Activated CD4-positive, CD25-positive, alpha-beta regulatory T cell treated with anti-CD3 and anti-CD28 coated beads, Interleukin-2, amount 50 U/mL, for 16 hours (primary cell): ENCODE data around the gene PNPO.

Experiments used
- DNase-seq: peaks from one replicate; pipeline ENCODE4 v3.0.0-alpha.2; 2020; ENCODE audit warnings: low read depth, low spot score

Gene PNPO

DNA sequence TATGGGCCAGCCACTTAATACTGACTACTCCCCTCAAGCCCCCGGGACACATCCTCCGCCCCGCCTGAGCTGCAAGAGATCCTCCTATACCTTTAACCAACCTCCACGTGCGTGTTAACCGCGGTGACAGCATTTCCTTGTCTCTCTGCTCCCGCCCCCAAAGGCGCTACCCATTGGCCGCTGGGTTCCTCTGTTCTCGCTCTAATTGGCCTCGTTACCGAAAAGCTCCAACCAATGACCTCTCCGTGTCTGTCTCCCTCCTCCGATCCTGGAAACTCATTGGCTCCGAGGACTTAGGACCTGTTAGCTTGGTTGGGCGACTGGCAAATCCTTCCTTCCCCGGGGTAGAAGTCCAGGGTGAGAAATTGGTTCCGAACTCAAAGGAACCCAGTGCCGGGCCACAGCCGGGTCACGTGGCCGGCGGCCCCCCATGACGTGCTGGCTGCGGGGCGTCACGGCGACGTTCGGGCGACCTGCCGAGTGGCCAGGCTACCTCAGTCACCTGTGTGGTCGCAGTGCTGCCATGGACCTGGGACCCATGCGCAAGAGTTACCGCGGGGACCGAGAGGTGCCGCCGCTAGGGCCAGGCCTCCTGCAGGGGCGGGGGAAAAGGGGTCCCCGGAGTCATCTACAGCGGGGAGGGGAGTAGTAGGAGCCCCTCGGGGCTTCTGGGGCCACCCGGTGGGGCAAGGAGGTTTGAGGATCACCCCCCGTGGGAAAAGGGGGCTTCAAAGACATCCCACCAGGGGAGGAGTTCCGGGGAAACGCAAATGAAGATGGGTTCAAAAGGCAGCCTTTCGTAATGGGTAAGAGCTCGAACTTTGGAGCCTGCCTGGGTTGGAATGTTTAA, at the start of gene PNPO:
PNPO (plus strand) TSS at position 326 of the 850 bp plus-strand sequence; CDS start at position 431, 105 bp downstream.
- peak; percentile 91 for DNase-seq

DNA sequence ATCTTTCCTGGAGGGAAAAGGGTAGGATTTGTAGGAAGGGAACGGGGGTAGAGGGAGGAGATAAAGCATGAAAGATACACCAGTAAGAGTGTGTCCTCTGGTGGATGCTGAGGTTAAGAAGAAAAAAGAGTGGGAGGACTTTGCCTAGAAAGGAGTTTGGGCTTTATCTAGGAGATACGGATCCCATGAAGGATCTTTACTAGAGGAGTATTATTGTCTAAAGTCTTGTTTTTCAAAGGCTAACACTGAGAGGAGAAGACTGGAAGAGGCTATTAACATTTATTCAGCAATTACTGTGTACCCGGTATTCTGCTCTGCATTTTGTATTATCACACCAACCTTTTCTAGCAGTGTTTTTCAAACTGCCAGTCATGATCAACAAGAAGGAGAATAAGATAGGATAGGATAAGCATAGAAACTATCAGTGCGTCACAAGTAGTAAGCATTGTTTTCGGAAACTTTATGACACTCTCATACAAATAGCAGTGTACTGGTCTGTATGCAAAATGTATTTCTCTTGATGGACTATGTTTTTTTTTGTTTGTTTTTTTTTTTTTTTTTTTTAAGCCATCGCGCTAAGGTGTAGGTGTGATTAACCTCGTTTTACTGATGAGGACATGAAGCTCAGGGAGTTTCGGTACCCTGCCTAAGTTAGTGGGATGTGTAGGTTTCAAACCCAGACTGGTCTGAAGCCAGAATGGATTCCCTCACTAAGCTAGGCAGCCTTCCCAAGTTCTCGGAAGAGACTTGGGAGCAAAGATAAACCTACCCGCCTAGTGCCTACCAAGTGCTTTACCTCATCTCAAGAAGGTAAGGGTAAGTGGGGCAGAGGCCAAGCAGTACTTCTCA, 46.6 kb upstream of the PNPO start:
- DNase-seq = no peak

DNA sequence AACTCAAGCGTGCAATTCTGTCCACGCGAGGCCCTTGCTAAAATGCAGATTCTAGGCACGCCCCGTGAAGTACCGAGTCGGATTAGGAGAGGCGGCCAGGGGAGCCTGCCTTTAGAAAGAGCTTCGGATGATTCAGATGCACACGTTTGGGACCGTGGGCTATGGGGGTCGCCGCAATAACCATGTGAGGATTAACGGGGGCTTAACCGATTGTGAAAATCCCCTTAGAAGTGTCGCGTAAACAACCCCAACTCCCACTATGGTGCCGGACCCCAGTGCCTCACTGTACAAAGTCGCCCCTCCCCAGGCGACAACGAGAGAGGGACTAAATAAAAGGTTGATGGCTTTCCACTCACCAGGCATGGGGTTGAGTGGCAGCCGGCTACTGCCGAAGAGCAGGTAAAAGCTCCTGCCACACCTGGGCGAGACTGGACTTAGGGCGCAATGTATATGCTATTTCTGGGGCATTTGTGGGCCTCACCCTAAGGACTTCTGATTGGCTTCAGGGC, 46.0 kb upstream of the PNPO start:
- no peak for DNase-seq

DNA sequence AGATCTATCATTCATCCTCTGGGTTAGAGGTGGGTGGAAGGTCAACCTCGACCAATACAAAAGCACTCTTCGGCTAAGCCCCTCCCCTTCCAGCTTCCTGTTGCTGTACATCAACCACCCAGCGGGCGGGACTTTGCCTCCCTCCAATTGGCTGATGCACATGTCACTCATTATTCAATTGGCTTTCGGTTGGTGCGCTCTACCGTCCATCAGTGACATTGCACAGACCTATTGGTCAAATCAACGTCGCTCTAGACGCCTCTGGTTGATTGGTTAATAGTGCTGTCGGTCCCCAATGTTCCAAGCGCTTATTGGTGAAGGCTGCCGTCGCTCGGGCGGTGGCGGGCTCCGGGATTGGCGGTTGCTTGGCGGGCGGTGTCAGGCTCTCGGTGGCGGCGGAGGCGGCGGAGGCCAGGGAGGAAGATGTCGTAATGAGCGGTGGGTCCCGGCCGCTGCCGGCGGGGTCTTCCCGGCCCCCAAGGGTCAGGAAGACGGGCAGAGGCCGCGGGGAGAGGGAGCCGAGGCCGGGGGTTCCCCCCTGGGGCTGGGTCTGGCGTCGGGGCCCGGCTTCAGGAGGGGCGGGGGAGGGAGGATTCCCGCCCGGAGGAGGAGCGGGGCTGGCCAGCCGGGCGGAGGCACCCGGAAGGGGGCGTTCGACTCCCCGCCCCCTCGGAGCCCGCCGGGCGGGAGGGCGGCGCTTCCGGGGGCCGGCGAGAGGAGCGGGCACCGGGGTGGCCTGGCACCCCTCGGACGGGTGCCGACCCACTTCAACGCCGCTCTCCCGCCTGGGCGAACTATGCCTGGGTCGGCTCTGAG, 45.3 kb upstream of the PNPO start, which contains the start of gene SP2:
SP2 (plus strand) TSS at position 381 of the 816 bp plus-strand sequence; CDS start at position 432, 51 bp downstream.
- DNase-seq = peak; percentile 95

DNA sequence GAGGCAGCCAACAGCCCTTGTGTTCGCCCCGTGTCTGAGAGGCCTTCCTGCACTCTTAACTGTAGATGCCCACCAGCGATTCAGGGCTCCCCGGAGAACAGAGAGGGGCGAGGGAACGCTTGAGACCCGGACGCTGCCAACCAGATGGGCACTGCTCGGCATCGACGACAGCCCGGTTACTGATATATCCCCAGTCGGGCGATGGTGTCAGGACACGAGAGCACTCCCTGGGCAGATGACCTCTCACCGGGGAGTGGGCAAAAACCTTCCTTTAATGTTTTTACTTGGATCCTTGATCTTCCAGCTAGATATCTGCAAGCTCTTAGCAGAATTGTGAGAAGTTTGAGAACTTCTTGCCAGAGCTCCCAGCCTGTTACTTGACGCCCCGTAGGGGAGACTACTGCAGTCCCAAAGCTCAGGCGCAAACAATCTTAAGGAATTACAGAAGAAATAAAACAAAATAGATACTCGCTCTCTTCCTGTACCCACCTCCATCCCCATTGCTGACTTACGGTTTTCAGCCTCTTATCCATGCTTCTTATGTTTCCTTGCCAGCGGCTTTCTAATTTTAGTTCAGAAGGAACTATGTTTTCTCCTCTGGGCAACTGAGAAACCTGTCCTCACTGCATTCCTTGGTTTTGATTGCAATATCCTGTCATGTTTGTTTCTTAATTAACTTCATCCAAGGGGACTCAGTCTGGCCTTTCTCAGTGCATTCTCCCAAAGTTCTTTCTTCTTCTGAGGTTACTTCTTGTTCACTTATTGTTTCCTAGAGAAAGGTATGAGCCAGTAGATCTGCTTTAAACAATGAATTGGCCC, 44.5 kb upstream of the PNPO start:
- no peak for DNase-seq

DNA sequence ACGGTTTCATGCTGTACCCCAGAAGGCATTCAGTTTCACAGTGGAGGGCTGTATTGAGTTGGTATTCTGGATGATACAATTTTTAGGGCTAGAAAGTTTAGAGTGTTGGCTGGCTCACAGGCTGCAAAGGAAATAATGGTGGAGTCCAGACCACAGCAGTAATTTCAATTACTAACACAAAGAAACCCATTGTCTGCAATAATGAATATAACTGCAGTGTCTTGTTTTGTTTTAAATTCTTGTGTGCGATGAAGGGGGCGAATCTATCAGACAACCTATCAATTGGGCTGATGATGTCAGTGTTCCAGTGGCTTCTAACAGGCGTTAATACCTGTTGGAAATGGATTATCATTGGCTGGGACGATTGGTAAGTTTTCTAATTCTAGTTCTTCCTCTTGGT, 43.8 kb upstream of the PNPO start:
- DNase-seq = no peak

DNA sequence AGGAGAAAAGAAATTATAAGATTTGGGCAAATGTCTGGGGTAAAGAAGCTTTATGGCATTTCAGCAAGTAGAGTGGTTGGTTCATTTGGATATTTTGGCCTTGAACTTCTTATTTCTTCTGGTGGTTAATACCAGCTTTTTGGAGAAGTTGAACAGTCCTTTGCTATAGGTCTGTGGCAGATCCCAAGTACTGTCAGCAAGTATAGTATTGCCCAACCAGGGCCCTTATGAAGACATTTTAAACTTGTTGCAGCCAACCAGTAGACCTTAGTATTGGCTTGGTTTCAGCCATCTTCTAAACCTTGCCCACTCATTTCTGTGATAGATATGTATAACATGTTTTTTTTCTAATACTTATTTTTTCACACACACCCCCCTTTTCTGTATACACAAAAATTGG, 43.1 kb upstream of the PNPO start:
- no peak for DNase-seq

DNA sequence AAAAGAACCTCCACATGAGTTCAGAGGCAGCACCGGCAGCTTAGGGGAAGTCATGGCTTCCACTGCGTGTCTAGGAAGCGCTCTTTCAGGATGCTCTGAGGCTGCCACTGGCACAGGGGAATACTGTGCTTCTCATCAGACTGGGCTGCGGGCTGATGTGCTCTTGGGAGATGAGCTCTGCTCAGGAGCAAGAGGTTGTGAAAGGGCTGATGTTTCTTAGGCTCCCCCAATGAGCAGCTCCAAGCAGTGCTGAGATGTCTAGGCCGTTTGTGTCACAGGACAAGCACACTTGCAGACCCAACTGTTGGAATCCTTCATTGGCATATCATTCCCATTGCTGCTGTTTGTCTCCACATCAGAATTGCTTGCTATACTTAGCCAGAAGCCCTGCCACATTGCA, 41.7 kb upstream of the PNPO start:
- DNase-seq = no peak

DNA sequence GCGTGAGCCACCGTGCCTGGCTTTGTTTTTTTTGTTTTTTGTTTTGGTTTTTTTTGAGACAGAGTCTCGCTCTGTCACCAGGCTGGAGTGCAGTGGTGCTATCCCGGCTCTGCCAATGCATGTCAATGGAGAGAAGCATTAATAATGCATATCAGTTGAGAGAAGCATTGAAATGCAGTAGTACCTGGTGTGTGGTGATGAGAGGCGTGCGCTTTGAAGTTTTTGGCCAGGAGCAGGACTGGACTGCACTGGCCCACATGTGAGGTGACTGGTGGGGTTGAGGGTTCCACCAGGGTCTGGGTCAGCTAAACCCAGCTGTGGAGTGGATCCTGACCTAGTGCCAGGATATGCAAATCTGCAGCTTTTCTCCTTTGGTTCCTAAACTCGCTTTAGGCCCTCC, 39.9 kb upstream of the PNPO start:
- DNase-seq = no peak

DNA sequence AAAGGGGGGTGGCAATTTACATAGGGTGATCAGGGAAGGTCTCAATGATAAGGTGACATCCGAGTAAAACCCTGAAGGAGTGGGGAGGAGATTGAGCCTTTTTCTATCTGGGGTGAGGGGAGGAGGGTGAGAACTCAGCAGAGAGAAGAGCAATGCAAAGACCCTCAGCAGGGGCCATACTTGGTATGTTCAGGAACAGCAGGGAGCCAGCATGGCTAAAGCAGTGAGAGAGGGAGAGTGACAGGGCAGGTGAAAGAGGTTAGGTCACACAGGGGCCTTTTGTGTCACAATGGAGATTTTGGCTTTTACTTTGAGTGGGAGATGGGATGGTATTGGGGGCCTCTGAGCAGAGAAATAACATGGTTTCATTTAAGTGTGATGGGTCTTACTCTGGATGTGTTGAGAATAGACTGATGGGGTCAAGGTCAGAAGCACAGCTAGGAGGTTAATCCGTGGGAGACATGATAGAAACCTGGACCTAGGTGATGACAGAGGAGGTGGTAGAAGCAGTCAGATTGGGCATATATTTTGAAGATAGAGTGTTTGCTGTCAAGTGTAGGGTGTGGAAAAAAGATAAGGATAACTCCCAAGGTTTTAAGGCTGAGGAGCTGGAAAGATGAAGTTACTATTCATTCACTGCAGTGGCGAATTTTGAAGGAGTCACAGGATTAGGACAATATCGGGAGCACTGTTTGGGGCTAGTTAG, 39.2 kb upstream of the PNPO start:
- DNase-seq = no peak

DNA sequence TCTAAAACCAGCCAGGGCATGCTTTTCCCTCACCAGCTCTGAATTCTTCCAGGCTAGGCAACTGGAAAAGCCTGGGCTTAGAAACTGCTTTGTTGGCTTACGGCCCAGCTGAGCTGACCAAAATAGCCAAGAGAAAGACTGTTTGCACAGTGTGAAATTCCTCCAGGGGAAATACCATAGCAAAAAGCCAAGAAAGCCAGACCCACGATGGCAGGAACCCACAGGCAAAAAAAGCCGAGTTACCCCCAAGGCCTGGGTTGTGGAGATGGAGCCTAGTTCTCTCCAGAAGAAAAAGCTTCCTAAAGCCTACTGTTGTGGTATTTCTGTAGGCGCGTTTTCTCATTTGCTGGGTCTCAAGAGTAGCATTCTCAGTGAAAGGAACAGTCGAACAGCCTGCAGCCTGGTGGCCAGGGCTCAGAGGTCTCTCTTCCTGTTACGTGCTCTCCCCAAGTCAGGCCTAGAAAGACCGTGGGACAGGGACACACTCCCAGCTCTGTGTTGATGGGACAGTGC, 36.1 kb upstream of the PNPO start:
- DNase-seq = no peak

DNA sequence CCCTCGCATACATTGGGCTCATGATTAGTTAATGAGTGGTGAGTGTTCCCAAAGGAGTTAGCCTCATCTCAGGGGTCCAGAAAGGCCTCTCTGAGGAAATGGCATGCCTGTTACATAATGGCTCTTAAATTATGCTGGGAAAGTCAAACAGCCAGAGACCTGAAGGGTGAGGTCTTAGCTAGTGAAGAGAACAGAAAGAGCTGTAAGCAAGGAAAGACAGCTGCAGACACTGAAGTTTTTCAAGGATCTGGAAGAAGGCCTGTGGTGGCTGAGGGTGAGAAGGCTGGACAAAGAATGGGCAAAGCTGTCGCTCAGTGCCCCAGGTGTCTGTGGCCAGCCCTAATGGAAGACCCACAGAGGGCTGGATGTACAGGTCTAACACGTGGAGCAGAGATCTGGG, 34.9 kb upstream of the PNPO start:
- DNase-seq = no peak

DNA sequence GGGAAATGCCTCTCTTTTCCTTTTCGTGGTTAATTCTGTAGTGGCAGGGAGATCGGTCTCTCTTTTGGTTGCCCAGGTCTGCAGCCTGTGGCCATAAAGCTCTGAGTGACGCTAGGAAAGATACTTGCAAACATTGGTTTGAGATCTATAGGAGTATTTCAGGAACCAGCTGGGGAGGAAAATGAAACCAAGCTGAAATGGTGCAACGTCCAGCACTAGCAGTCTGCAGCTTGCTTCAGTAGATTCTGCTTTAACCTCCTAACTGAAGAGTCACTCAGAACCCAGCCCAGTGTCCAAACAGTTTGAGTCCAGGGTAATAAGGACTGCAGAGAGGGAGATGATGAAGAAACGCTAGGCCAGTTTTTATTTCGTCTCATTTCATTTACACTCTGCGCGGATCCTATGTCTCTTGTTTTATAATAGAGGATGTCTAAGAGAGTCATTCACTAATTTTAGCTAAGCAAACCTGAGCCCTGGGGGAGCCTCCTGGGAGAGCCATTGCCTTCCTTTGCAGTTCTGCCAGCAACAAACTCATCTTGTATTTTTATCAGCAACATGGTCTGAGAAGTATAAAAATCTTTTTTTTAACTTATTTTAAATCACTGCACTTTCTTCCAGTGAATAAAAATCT, 33.3 kb upstream of the PNPO start:
- no peak for DNase-seq

DNA sequence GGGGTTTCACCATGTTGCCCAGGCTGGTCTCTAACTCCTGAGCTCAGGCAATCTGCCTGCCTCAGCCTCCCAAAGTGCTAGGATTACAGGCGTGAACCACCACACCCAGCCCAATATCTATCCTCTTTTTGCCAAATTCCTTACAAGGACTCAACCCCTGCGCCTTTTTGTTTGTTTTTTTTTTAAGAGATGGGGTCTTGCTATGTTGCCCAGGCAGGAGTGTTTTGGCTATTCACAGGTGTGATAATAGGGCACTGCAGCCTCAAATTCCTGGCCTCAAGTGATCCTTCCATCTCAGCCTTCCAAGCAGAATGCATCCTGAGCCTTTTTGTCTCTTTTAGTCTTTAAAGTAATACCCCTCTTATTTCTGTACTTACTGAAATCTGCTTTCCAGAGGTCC, 28.3 kb upstream of the PNPO start:
- DNase-seq = no peak

DNA sequence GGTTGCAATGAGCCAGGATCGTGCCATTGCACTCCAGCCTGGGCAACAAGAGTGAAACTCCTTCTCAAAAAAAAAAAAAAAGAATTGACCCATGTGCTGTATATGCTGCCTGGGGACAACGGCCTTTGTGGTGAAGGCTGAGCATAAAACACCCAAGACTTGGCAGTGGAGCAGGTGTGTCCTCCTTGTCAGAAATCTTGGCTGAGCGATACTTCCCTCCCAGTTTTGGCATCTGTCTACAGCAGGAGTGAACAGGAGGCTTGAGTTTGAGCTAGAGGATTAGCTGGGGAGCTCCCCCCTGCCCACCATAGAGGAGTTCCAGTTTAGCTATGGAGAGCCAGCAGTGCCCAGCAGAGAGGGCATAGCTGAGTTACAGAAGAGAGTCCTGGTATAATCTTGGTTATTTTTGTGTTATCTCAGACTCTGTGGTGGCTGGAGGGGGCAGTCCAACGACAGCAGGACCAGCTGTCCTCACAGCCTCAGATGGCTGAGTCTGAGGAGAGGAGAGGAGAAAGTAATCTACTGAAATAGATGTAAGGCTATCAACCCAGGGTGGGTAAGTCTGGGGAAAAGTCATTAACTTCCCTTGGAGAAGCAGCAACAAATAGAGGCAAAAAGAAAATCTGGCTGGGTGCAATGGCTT, 26.9 kb upstream of the PNPO start:
- DNase-seq = no peak

DNA sequence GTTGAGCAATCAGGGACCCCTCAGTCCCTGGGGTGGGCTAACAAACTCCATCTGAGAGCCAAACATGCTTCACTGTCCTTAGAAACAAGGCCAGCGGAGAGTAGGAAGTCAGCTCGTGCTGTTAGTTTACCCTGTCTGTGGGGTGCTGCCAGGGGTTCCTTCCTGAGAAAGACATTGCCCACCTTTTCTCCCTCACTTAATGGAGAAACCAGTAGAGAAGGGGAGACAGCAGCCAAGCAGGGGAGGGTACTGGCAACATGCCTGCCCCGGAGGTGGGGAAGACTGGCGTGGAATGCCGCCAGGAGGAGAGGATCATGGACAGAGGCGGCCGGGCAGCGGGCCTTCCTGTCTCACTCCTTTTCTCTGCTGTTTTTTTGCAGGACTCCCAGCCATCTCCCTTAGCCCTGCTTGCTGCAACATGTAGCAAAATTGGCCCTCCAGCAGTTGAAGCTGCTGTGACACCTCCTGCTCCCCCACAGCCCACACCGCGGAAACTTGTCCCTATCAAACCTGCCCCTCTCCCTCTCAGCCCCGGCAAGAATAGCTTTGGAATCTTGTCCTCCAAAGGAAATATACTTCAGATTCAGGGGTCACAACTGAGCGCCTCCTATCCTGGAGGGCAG, 25.5 kb upstream of the PNPO start:
- no peak for DNase-seq

DNA sequence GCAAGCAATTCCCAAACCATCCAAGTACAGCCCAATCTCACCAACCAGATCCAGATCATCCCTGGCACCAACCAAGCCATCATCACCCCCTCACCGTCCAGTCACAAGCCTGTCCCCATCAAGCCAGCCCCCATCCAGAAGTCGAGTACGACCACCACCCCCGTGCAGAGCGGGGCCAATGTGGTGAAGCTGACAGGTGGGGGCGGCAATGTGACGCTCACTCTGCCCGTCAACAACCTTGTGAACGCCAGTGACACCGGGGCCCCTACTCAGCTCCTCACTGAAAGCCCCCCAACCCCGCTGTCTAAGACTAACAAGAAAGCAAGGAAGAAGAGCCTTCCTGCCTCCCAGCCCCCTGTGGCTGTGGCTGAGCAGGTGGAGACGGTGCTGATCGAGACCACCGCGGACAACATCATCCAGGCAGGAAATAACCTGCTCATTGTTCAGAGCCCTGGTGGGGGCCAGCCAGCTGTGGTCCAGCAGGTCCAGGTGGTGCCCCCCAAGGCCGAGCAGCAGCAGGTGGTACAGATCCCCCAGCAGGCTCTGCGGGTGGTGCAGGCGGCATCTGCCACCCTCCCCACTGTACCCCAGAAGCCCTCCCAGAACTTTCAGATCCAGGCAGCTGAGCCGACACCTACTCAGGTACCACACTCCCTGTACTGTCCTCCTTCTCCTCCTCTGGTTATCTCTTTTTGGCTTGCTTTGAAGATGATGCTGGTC, 24.7 kb upstream of the PNPO start:
- no peak for DNase-seq

DNA sequence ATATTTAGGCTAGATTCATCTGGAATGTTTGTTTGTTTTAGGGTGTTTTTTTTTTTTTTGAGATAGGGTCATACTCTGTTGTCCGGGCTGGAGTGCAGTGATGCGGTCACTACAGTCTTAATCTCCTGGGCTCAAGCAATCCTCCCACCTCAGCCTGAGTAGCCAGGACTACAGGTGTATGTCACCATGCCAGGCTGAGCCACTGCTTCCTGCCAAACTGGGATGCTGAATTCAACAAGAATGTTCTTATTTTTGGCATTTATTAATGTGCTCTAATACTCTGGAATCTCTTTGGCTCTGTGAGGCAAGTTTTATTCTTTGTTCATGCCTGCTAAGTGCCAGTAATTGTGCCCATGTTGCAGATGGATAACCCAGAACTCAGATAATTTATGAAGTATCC, 23.8 kb upstream of the PNPO start:
- DNase-seq = no peak
